Aorta (tissue), 5 donors: Measurements from ENCODE around the gene FSD1. TPM values are rescaled to one million over a fixed set of nuclear protein-coding genes. Genes with fewer than 3 reads are reported as not detected.

Source experiments
- ATAC-seq: fragments of 200-7000 bp; cut with Tn5 transposase; one replicate; pipeline ENCODE4 v1.9.1; 2022; ENCODE audit warnings: moderate library complexity; ENCODE audit not compliant: low FRiP score
- DNase-seq, 2 donors: peaks; one replicate each; pipeline ENCODE4 v3.0.0-alpha.2; 2020
- H3K27ac ChIP-seq, 2 donors: one replicate each; pipeline ENCODE4 v1.5.1; 2013; ENCODE audit warnings: low read length in 2 of 2, mild to moderate bottlenecking in 2 of 2, moderate library complexity in 2 of 2, control low read depth in 1 of 2, inconsistent platforms in 1 of 2, low read depth in 1 of 2
- H3K27me3 ChIP-seq, 2 donors: one replicate each; pipeline ENCODE4 v1.6.1; 2013; ENCODE audit warnings: control low read depth in 1 of 2, low read length in 1 of 2, mild to moderate bottlenecking in 1 of 2, moderate library complexity in 1 of 2; ENCODE audit not compliant: insufficient read depth in 2 of 2, control insufficient read depth in 1 of 2
- H3K36me3 ChIP-seq, 2 donors: one replicate each; pipeline ENCODE4 v1.6.1; 2013; ENCODE audit warnings: control low read depth in 1 of 2, low read length in 1 of 2, mild to moderate bottlenecking in 1 of 2; ENCODE audit not compliant: insufficient read depth in 2 of 2, control insufficient read depth in 1 of 2
- H3K4me1 ChIP-seq, 2 donors: one replicate each; pipeline ENCODE4 v1.6.1; 2013; ENCODE audit warnings: low read length in 2 of 2, control low read depth in 1 of 2, mild to moderate bottlenecking in 1 of 2, moderate library complexity in 1 of 2; ENCODE audit not compliant: insufficient read depth in 2 of 2, control insufficient read depth in 1 of 2
- H3K4me3 ChIP-seq, 2 donors: one replicate each; pipeline ENCODE4 v1.5.1; 2013; ENCODE audit warnings: low read length in 2 of 2, control low read depth in 1 of 2, mild to moderate bottlenecking in 1 of 2
- H3K9me3 ChIP-seq: one replicate; pipeline ENCODE4 v1.6.1; 2013; ENCODE audit warnings: mild to moderate bottlenecking, low read length; ENCODE audit not compliant: control insufficient read depth
- WGBS, 2 donors: extraction: QIAGEN DNeasy Blood & Tissue Kit; methylation state at CpG; one replicate each; pipeline ENCODE4 v1.1.7; 2013; 5-methylcytosine and 5-hydroxymethylcytosine counted together
- intact Hi-C, 2 donors: fragments of 100-400 bp; cut with DNase I; formaldehyde crosslinking; loops; one replicate each; pipeline versions ENCODE4 v1.14.2 to v1.15.0; 2022
- polyA plus RNA-seq, 2 donors: library from polyadenylated mRNA; stranded (reverse); fragments of 200-250 nt; gene quantifications; one replicate each; pipeline ENCODE4 v1.2.3, GENCODE V29; 2013
- total RNA-seq, 2 donors: library from RNA; stranded (reverse); fragmentation: NEBNext Ultra II Directional; extraction: Animal tissue kit (Norgen Biotek cat#: 25700); gene quantifications; one replicate each; pipeline ENCODE4 v1.2.1, GENCODE V29; 2021
- donor health status: healthy with polysubstance abuse.
- donor health status: Bipolar disorder and iron deficiency.
- donor health status: DM: no; HTN: no; CAD: no.
- donor health status: DM: no; HTN: no; CAD: no.
- donor health status: DM: yes; HTN: yes; CAD: no.

Gene FSD1
- total and polyA plus RNA-seq, 4 donors, result 0.84 TPM; not detected in 3

- no peaks in the 10 kb centered on the region for H3K36me3 ChIP-seq
- 94 to 95% methylated on average over 19 of the region's 19 CpGs for WGBS, 2 donors
- H3K4me3 ChIP-seq, result no peak overlapping the region
- no peak for DNase-seq
- H3K4me1 ChIP-seq, result no peaks in the 10 kb centered on the region
- ATAC-seq, result no peak
- H3K9me3 ChIP-seq, result no peaks in the 10 kb centered on the region
- intact Hi-C loops, result no loop called here
- H3K27me3 ChIP-seq, result no peaks in the 10 kb centered on the region
- H3K27ac ChIP-seq, result no peak overlapping the region
Observed at GRCh38 chr19:4329858-4330257, 25.5 kb downstream of the FSD1 start.

GRCh38 chr19:4334929-4335570, 30.7 kb downstream of the FSD1 start:
- intact Hi-C loops, result no loop called here
- 89 to 92% methylated on average over 7 of the region's 7 CpGs for WGBS, 2 donors
- ATAC-seq, result no peak

DNA sequence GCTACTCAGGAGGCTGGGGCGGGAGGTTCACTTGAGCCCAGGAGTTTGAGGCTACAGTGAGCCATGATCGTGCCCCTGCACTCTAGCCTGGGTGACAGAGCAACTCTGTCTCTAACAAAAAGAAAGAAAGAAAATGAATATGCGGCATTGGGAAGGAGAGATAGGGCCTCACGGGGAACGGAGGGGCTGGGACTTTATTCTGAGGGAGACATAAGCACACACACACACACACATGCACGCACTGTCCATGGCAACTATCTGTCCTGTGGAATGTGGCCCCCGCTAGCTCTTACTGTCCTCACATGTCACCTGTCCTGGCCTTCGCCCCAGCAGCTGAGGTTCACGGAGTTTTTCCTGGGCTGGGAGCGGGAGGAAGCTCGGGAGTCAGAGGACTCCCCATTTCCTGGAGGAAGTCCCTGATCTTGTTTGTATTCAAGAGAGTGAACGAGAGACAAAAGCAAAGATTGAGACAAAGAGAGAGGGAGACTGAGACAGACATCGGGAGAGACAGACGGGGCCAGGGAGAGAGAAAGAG, 33.6 kb downstream of the FSD1 start:
- Histone ChIP-seq H3K4me3 (peak overlapping the region in 1 of 2 donors; percentile 30), H3K4me1 (peaks cover 0 to 2% of the 10 kb centered on the region in 2 donors), H3K27me3 (no peaks in the 10 kb centered on the region), H3K9me3 (no peaks in the 10 kb centered on the region), H3K36me3 (no peaks in the 10 kb centered on the region), H3K27ac (no peak overlapping the region)
- intact Hi-C loops, result no loop called here
- ATAC-seq (no peak), DNase-seq (no peak)
- WGBS, 2 donors, result 20 to 29% methylated on average over 14 of the region's 14 CpGs

More at GRCh38 chr19:4334929-4335570, 30.7 kb downstream of the FSD1 start:
- no peaks in the 10 kb centered on the region for H3K9me3 ChIP-seq
- H3K4me1 ChIP-seq, result no peaks in the 10 kb centered on the region
- no peak overlapping the region for H3K4me3 ChIP-seq
- no peak overlapping the region for H3K27ac ChIP-seq
- no peaks in the 10 kb centered on the region for H3K27me3 ChIP-seq
- no peak for DNase-seq
- H3K36me3 ChIP-seq, result no peaks in the 10 kb centered on the region

GRCh38 chr19:4338441-4339355, 34.3 kb downstream of the FSD1 start, which contains the start of gene STAP2:
TSS of gene STAP2 (minus strand) at chr19:4338827. CDS start at chr19:4338753, 74 bp downstream.
- no peak for DNase-seq
- intact Hi-C loops, result no loop called here
- H3K9me3 ChIP-seq, result no peaks in the 10 kb centered on the region
- no peak for ATAC-seq
- peak within 1 kb of the TSS in 1 of 2 donors; percentile 30 for H3K4me3 ChIP-seq
- 59 to 61% methylated on average over 27 of the region's 27 CpGs for WGBS, 2 donors
- H3K27me3 ChIP-seq, result no peaks in the 10 kb centered on the region
- H3K36me3 ChIP-seq, result no peaks in the 10 kb centered on the region
- H3K27ac ChIP-seq, result no peak within 1 kb of the TSS
- peaks cover 0 to 2% of the 10 kb centered on the region in 2 donors for H3K4me1 ChIP-seq

DNA sequence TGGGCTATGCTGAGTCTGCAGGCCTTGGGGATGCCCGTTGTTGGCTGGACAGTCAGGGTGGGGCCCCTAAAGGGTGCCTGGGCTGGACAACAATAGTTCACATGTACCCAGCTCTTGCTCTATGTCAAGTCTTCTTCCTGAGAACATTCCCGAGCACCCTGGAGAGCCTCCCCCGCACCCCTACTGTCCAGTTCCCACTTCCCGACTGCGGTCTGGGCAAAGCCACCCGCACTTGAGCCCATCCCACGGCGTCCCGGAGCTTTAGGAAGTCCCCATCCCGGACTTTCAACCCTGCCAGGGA, 37.9 kb downstream of the FSD1 start:
- Histone ChIP-seq H3K27ac (peak overlapping the region; percentile 14 to 54), H3K9me3 (no peaks in the 10 kb centered on the region), H3K4me1 (peaks cover 0 to 2% of the 10 kb centered on the region in 2 donors), H3K27me3 (no peaks in the 10 kb centered on the region), H3K36me3 (no peaks in the 10 kb centered on the region), H3K4me3 (peak overlapping the region in 1 of 2 donors; percentile 71)
- 1% methylated on average over 10 of the region's 10 CpGs for WGBS, 2 donors
- DNase-seq, result no peak
- ATAC-seq, result peak; percentile 42
- intact Hi-C loops, result loop anchor here (1.0 to 5.0 kb wide), 4 partner anchors 33 to 95 kb away; partner anchors contain the start of genes SH3GL1 (in 2 of the 2), CHAF1A (in 1 of the 2) and YJU2 (in 1 of the 2)

DNA sequence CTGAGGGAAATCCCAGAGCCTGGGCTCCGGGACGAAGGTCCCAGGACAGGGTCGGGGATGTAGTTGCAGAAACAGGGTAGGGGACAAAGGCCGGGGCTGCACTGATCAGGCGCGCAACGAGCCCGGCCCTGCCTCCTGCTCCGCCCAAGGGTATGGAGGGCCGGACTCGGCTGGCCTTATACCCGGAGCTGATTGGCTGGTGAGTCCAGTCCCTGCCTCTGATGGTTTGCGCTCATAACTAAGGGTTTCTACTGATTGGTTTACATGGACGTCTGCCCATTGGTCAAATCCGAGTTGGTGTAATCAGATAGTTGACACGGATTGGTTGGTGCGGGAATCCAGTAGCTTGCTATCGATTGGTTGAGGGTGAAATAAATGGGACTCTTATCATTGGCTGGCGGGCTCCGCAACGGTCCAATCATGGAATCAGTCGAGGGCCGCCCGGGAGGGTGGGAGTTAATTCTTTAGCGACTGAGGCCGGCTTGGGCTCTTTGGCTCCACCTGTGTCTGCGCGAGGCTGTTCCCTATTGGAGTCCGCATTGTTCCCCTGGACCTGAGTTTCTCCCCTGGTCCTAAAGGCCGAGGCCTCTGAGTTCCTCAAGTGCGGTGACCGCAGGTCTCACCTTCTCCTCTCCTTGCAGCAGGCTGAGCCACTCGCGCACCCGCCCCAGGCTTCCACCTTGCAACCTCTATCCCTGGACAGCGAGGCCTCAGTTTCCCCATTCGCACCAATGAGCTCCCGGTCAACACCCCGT, 38.4 kb downstream of the FSD1 start:
- peak overlapping the region; percentile 57 to 71 for H3K4me3 ChIP-seq
- peaks cover 0 to 2% of the 10 kb centered on the region in 2 donors for H3K4me1 ChIP-seq
- peak; percentile 97 for ATAC-seq
- peak overlapping the region in 1 of 2 donors; percentile 54 for H3K27ac ChIP-seq
- H3K9me3 ChIP-seq, result no peaks in the 10 kb centered on the region
- DNase-seq, result peak; percentile 96 to 98
- WGBS, 2 donors, result 0% methylated on average over 39 of the region's 39 CpGs
- H3K27me3 ChIP-seq, result no peaks in the 10 kb centered on the region
- H3K36me3 ChIP-seq, result no peaks in the 10 kb centered on the region
- intact Hi-C loops, result loop anchor here (1.0 to 5.0 kb wide), 4 partner anchors 32 to 96 kb away; partner anchors contain the start of genes SH3GL1 (in 2 of the 2), CHAF1A (in 1 of the 2) and YJU2 (in 1 of the 2)

- 4 to 5% methylated on average over 78 to 101 of the region's 101 CpGs for WGBS, 2 donors
- H3K4me1 ChIP-seq, result peaks cover 0 to 2% of the 10 kb centered on the region in 2 donors
- DNase-seq (peak; percentile 95 to 98), ATAC-seq (peak; percentile 94)
- intact Hi-C loops, result loop anchor here (2.0 to 5.0 kb wide), 3 partner anchors 31 to 97 kb away; partner anchors contain the start of genes CHAF1A (in 1 of the 2), SH3GL1 (in 1 of the 2) and YJU2 (in 1 of the 2)
- H3K36me3 ChIP-seq, result no peaks in the 10 kb centered on the region
- peak within 1 kb of the TSS; percentile 57 to 71 for H3K4me3 ChIP-seq
- no peaks in the 10 kb centered on the region for H3K9me3 ChIP-seq
- no peaks in the 10 kb centered on the region for H3K27me3 ChIP-seq
- peak within 1 kb of the TSS; percentile 14 to 54 for H3K27ac ChIP-seq
Observed at GRCh38 chr19:4343370-4344307, 39.2 kb downstream of the FSD1 start, which contains the start of gene MPND. TSS of gene MPND (plus strand) at chr19:4343562. CDS start at chr19:4343594, 32 bp downstream.
